Panc1 (cell line): Measurements from ENCODE around the gene KDM1A. TPM values are rescaled to one million over a fixed set of nuclear protein-coding genes. Genes with fewer than 3 reads are reported as not detected.
"Not testable (repeated sequence)": the region's sequence is repeated elsewhere in the genome, so short reads cannot be mapped to it uniquely, and the experiment has no call there.

Experiments used
- ATAC-seq: fragments of 200-7000 bp; cut with Tn5 transposase; 2 replicates; pipeline ENCODE4 v1.9.1; 2020; ENCODE audit warnings: mild to moderate bottlenecking, moderate library complexity
- BruUV-seq: library from RNA; stranded (reverse); fragments of 400-500 nt; replicated peaks from 2 replicates; lab custom pipeline; 2021; lab: Mats Ljungman, UMichigan
- CTCF ChIA-PET: fragments of 300-600 bp; sonication (Branson Sonifier 250); formaldehyde crosslinking; loops from one replicate; lab custom pipeline; 2022; ENCODE audit warnings: antibody characterized with exemption; lab: Charles Lee
- POLR2A ChIA-PET: fragments of 300-600 bp; sonication (Branson Sonifier 250); formaldehyde crosslinking; loops from one replicate; lab custom pipeline; 2022; ENCODE audit warnings: antibody characterized with exemption; lab: Charles Lee
- DNase-seq: peaks from one replicate; pipeline ENCODE4 v3.0.0-alpha.2; 2010; ENCODE audit warnings: low read depth, low spot score
- H3K27ac ChIP-seq: 2 replicates; pipeline ENCODE4 v1.5.1; 2011; ENCODE audit warnings: mild to moderate bottlenecking, low read length, inconsistent platforms
- H3K27me3 ChIP-seq: fragments of 200-500 bp; sonication (Bioruptor generic); 2 replicates; pipeline ENCODE4 v1.6.0; 2014; ENCODE audit warnings: low read length, inconsistent platforms; ENCODE audit not compliant: control insufficient read depth, insufficient read depth
- H3K36me3 ChIP-seq: fragments of 200-500 bp; sonication (Bioruptor generic); 2 replicates; pipeline ENCODE4 v1.5.1; 2014; ENCODE audit warnings: inconsistent platforms, mild to moderate bottlenecking, low read length, moderate library complexity; ENCODE audit not compliant: control insufficient read depth, insufficient read depth
- H3K4me1 ChIP-seq: 2 replicates; pipeline ENCODE4 v1.5.1; 2011; ENCODE audit warnings: inconsistent platforms, mild to moderate bottlenecking, low read length, moderate library complexity; ENCODE audit not compliant: control insufficient read depth, insufficient read depth
- H3K4me3 ChIP-seq, 2 experiments: 2 replicates each; pipeline ENCODE4 v1.5.1; 2011 to 2012; ENCODE audit warnings: low read depth in 2 of 2, low read length in 2 of 2, mild to moderate bottlenecking in 2 of 2, inconsistent platforms in 1 of 2, moderate library complexity in 1 of 2
- H3K9me3 ChIP-seq: fragments of 200-500 bp; sonication (Bioruptor generic); 2 replicates; pipeline ENCODE4 v1.5.1; 2014; ENCODE audit warnings: low read depth, mild to moderate bottlenecking, inconsistent platforms, low read length, moderate library complexity; ENCODE audit not compliant: control insufficient read depth, insufficient read depth
- CTCF ChIP-seq: fragments of 450-650 bp; IDR thresholded peaks from 2 replicates; pipeline ENCODE4 v1.5.1; 2017; ENCODE audit warnings: mild to moderate bottlenecking
- POLR2AphosphoS5 ChIP-seq: IDR thresholded peaks from 2 replicates; pipeline ENCODE4 v1.6.1; 2012; ENCODE audit warnings: mild to moderate bottlenecking, low read depth, low read length, moderate library complexity
- REST ChIP-seq, 2 experiments: IDR thresholded peaks; 2 replicates each; pipeline ENCODE4 v1.6.1; 2011 to 2012; ENCODE audit warnings: low read depth in 2 of 2, control low read depth in 1 of 2, low read length in 1 of 2, mild to moderate bottlenecking in 1 of 2, moderate library complexity in 1 of 2; ENCODE audit not compliant: insufficient read depth in 1 of 2
- SIN3A ChIP-seq: IDR thresholded peaks from 2 replicates; pipeline ENCODE4 v1.6.1; 2012; ENCODE audit warnings: low read depth, mild to moderate bottlenecking, low read length, moderate library complexity, borderline replicate concordance; ENCODE audit not compliant: insufficient read depth
- TCF7L2 ChIP-seq: IDR thresholded peaks from 2 replicates; pipeline ENCODE4 v1.6.1; 2011; ENCODE audit warnings: mild to moderate bottlenecking, low read depth, low read length, inconsistent platforms
- in situ Hi-C: cut with HindIII; loops from 2 replicates; pipeline ENCODE4 v1.10.0; 2016; ENCODE audit warnings: low sequenced_read_pairs, low pct_unique_long_range_greater_than_20kb
- intact Hi-C: fragments of 100-400 bp; cut with micrococcal nuclease; formaldehyde crosslinking; loops from one replicate; pipeline ENCODE4 v1.10.0; 2022; ENCODE audit not compliant: unreplicated experiment
- total RNA-seq: library from RNA; stranded (reverse); gene quantifications from one replicate; pipeline ENCODE4 v1.2.1, GENCODE V29; 2021; ENCODE audit not compliant: unreplicated experiment

KDM1A gene
- total RNA-seq, 1 experiment from 2014 or later: 120 TPM

- DNase-seq: no peak
- Histone ChIP-seq H3K27ac (no peak overlapping the region), H3K27me3 (no peaks in the 10 kb centered on the region), H3K36me3 (no peaks in the 10 kb centered on the region), H3K9me3 (peaks cover 21% of the 10 kb centered on the region), H3K4me3 (no peak overlapping the region), H3K4me1 (no peaks in the 10 kb centered on the region)
- ChIA-PET CTCF (no interaction called here), POLR2A (no interaction called here)
- TF ChIP-seq SIN3A: no peak
- TF ChIP-seq CTCF: no peak
- TF ChIP-seq TCF7L2: no peak
- no peak for TF ChIP-seq POLR2AphosphoS5
- TF ChIP-seq REST (IDR thresholded peaks at IDR 0.05; ENCODE audit: insufficient read depth in 1 of 2, low read depth in 2 of 2, low read length in 1 of 2): no peak
- ATAC-seq: no peak
- intact Hi-C loops: no loop called here
- in situ Hi-C loops: no loop called here
- no TSS peak for BruUV-seq
Observed at GRCh38 chr1:22995774-22996173, 23.5 kb upstream of the KDM1A start.

GRCh38 chr1:22997528-22997927, 21.7 kb upstream of the KDM1A start:
- H3K27ac ChIP-seq, DNase-seq, H3K27me3 ChIP-seq, H3K4me3 ChIP-seq, BruUV-seq, H3K36me3 ChIP-seq, CTCF ChIA-PET, ATAC-seq, intact Hi-C loops, H3K4me1 ChIP-seq, in situ Hi-C loops, POLR2A ChIA-PET: not testable (repeated sequence)
- peaks cover 17% of the 10 kb centered on the region for H3K9me3 ChIP-seq

GRCh38 chr1:23000133-23000532, 19.1 kb upstream of the KDM1A start:
- H3K27me3 ChIP-seq, BruUV-seq, ATAC-seq, H3K4me3 ChIP-seq, H3K36me3 ChIP-seq, intact Hi-C loops, CTCF ChIA-PET, POLR2A ChIA-PET, H3K27ac ChIP-seq, H3K4me1 ChIP-seq, H3K9me3 ChIP-seq, DNase-seq, in situ Hi-C loops: not testable (repeated sequence)

GRCh38 chr1:23002218-23002617, 17.1 kb upstream of the KDM1A start:
- in situ Hi-C loops: not testable (repeated sequence)

More at GRCh38 chr1:23002218-23002617, 17.1 kb upstream of the KDM1A start:
- DNase-seq, ATAC-seq, CTCF ChIA-PET, H3K9me3 ChIP-seq, H3K36me3 ChIP-seq, intact Hi-C loops, POLR2A ChIA-PET, H3K27ac ChIP-seq, H3K27me3 ChIP-seq, H3K4me1 ChIP-seq, BruUV-seq, H3K4me3 ChIP-seq: not testable (repeated sequence)
